HEK293 (cell line): ENCODE data around the gene SPRY1.

Experiments used
- CTCF ChIA-PET: fragments of 350-600 bp; formaldehyde crosslinking; extraction: SDS; loops from one replicate; lab custom pipeline; 2021; ENCODE audit warnings: antibody characterized with exemption; lab: Yijun Ruan, JAX
- POLR2A ChIA-PET: fragments of 300-600 bp; formaldehyde crosslinking; extraction: SDS; loops from one replicate; lab custom pipeline; 2020; ENCODE audit warnings: antibody characterized with exemption, inconsistent platforms; lab: Yijun Ruan, JAX
- H3K27ac ChIP-seq: fragments of 200-500 bp; sonication (Bioruptor generic); 2 replicates; pipeline ENCODE4 v1.5.1; 2014; ENCODE audit warnings: low read depth, low read length, control low read depth, inconsistent platforms; ENCODE audit errors: extremely low read depth
- H3K36me3 ChIP-seq, 2 experiments: fragments of 200-500 bp in 1 of 2; sonication (Bioruptor generic) in 1 of 2; 1 replicate in 1 of 2; 2 replicates in 1 of 2; pipeline ENCODE4 v1.5.1; 2014 to 2017; ENCODE audit warnings: inconsistent platforms in 2 of 2, low read length in 2 of 2; ENCODE audit not compliant: control insufficient read depth in 2 of 2, insufficient read depth in 1 of 2
- H3K4me1 ChIP-seq: fragments of 200-500 bp; sonication (Bioruptor generic); 2 replicates; pipeline ENCODE4 v1.5.1; 2014; ENCODE audit warnings: mild to moderate bottlenecking, low read length, inconsistent platforms; ENCODE audit not compliant: control insufficient read depth, insufficient read depth
- H3K4me3 ChIP-seq: 2 replicates; pipeline ENCODE4 v1.5.1; 2011; ENCODE audit warnings: low read depth, mild to moderate bottlenecking, control low read depth, low read length, moderate library complexity
- H3K9me3 ChIP-seq: fragments of 200-500 bp; sonication (Bioruptor generic); 2 replicates; pipeline ENCODE4 v1.5.1; 2014; ENCODE audit warnings: low read depth, low read length, inconsistent platforms; ENCODE audit not compliant: control insufficient read depth, insufficient read depth
- BCL11A ChIP-seq: fragments of 450-650 bp; formaldehyde crosslinking; IDR thresholded peaks from 2 replicates; pipeline ENCODE4 v1.5.1; 2016; ENCODE audit warnings: low read depth, missing biosample characterization, missing genetic modification characterization
- EGR2 ChIP-seq: fragments of 450-650 bp; formaldehyde crosslinking; IDR thresholded peaks from 2 replicates; pipeline ENCODE4 v1.5.1; 2016; ENCODE audit warnings: low read depth, missing biosample characterization, missing genetic modification characterization
- KLF1 ChIP-seq: fragments of 450-650 bp; formaldehyde crosslinking; IDR thresholded peaks from 2 replicates; pipeline ENCODE4 v1.5.1; 2016; ENCODE audit warnings: missing biosample characterization, missing genetic modification characterization
- OSR2 ChIP-seq: fragments of 450-650 bp; formaldehyde crosslinking; IDR thresholded peaks from 2 replicates; pipeline ENCODE4 v1.5.1; 2016; ENCODE audit warnings: missing biosample characterization, missing genetic modification characterization
- SCRT2 ChIP-seq: fragments of 450-650 bp; formaldehyde crosslinking; IDR thresholded peaks from 2 replicates; pipeline ENCODE4 v1.5.1; 2016; ENCODE audit warnings: missing biosample characterization, missing genetic modification characterization
- SP7 ChIP-seq: fragments of 450-650 bp; formaldehyde crosslinking; IDR thresholded peaks from 2 replicates; pipeline ENCODE4 v1.5.1; 2016; ENCODE audit warnings: missing biosample characterization, missing genetic modification characterization
- YY2 ChIP-seq: fragments of 450-650 bp; formaldehyde crosslinking; IDR thresholded peaks from 2 replicates; pipeline ENCODE4 v1.5.1; 2016; ENCODE audit warnings: missing biosample characterization, missing genetic modification characterization
- ZBTB17 ChIP-seq: fragments of 450-650 bp; formaldehyde crosslinking; IDR thresholded peaks from 2 replicates; pipeline ENCODE4 v1.5.1; 2016; ENCODE audit warnings: missing biosample characterization, missing genetic modification characterization
- ZBTB7A ChIP-seq: fragments of 450-650 bp; formaldehyde crosslinking; IDR thresholded peaks from 2 replicates; pipeline ENCODE4 v1.5.1; 2016; ENCODE audit warnings: low read depth, missing biosample characterization, missing genetic modification characterization
- ZNF121 ChIP-seq: fragments of 450-650 bp; formaldehyde crosslinking; IDR thresholded peaks from 2 replicates; pipeline ENCODE4 v1.5.1; 2016; ENCODE audit warnings: missing biosample characterization, missing genetic modification characterization
- ZNF140 ChIP-seq: fragments of 450-650 bp; formaldehyde crosslinking; IDR thresholded peaks from 2 replicates; pipeline ENCODE4 v1.5.1; 2016; ENCODE audit warnings: missing biosample characterization, missing genetic modification characterization
- ZNF146 ChIP-seq: fragments of 450-650 bp; formaldehyde crosslinking; IDR thresholded peaks from 2 replicates; pipeline ENCODE4 v1.5.1; 2016; ENCODE audit warnings: missing biosample characterization, missing genetic modification characterization
- ZNF16 ChIP-seq: fragments of 450-650 bp; formaldehyde crosslinking; IDR thresholded peaks from 2 replicates; pipeline ENCODE4 v1.5.1; 2016; ENCODE audit warnings: low read depth, missing biosample characterization, missing genetic modification characterization
- ZNF174 ChIP-seq: fragments of 450-650 bp; formaldehyde crosslinking; IDR thresholded peaks from 2 replicates; pipeline ENCODE4 v1.5.0; 2017; ENCODE audit warnings: missing biosample characterization, mild to moderate bottlenecking, missing genetic modification characterization
- ZNF184 ChIP-seq: fragments of 450-650 bp; IDR thresholded peaks from 2 replicates; pipeline ENCODE4 v1.5.1; 2018; ENCODE audit warnings: missing biosample characterization, mild to moderate bottlenecking, missing genetic modification characterization
- ZNF366 ChIP-seq: fragments of 450-650 bp; formaldehyde crosslinking; conservative IDR thresholded peaks from 2 replicates; pipeline ENCODE4 v1.5.1; 2016; ENCODE audit warnings: missing biosample characterization, missing genetic modification characterization
- ZNF394 ChIP-seq: fragments of 450-650 bp; formaldehyde crosslinking; IDR thresholded peaks from 2 replicates; pipeline ENCODE4 v1.5.1; 2016; ENCODE audit warnings: missing biosample characterization, missing genetic modification characterization, mild to moderate bottlenecking, moderate library complexity, borderline replicate concordance
- ZNF404 ChIP-seq: fragments of 450-650 bp; formaldehyde crosslinking; IDR thresholded peaks from 2 replicates; pipeline ENCODE4 v1.5.1; 2017; ENCODE audit warnings: missing biosample characterization, missing genetic modification characterization
- ZNF510 ChIP-seq: fragments of 450-650 bp; formaldehyde crosslinking; IDR thresholded peaks from 2 replicates; pipeline ENCODE4 v1.5.1; 2018; ENCODE audit warnings: mild to moderate bottlenecking, missing genetic modification characterization, missing biosample characterization; ENCODE audit not compliant: insufficient replicate concordance
- ZNF629 ChIP-seq: fragments of 450-650 bp; formaldehyde crosslinking; IDR thresholded peaks from 2 replicates; pipeline ENCODE4 v1.5.1; 2017; ENCODE audit warnings: missing biosample characterization, missing genetic modification characterization
- ZNF660 ChIP-seq: fragments of 450-650 bp; IDR thresholded peaks from 2 replicates; pipeline ENCODE4 v1.5.1; 2018; ENCODE audit warnings: missing biosample characterization, mild to moderate bottlenecking, missing genetic modification characterization
- ZNF707 ChIP-seq: fragments of 450-650 bp; formaldehyde crosslinking; IDR thresholded peaks from 2 replicates; pipeline ENCODE4 v1.5.1; 2016; ENCODE audit warnings: missing biosample characterization, missing genetic modification characterization
- ZSCAN23 ChIP-seq: fragments of 450-650 bp; formaldehyde crosslinking; IDR thresholded peaks from 2 replicates; pipeline ENCODE4 v1.5.1; 2016; ENCODE audit warnings: missing biosample characterization, missing genetic modification characterization
- ZSCAN30 ChIP-seq: fragments of 450-650 bp; IDR thresholded peaks from 2 replicates; pipeline ENCODE4 v1.5.1; 2018; ENCODE audit warnings: missing biosample characterization, mild to moderate bottlenecking, missing genetic modification characterization, moderate library complexity
- TF ChIP-seq, protein P1 (sequence below): fragments of 450-650 bp; formaldehyde crosslinking; IDR thresholded peaks from 2 replicates; pipeline ENCODE4 v1.5.1; 2017; ENCODE audit warnings: missing biosample characterization, missing genetic modification characterization
- TF ChIP-seq, protein P2 (sequence below): fragments of 450-650 bp; formaldehyde crosslinking; IDR thresholded peaks from 2 replicates; pipeline ENCODE4 v1.5.1; 2016; ENCODE audit warnings: missing biosample characterization, missing genetic modification characterization
- TF ChIP-seq, protein P3 (sequence below): fragments of 450-650 bp; formaldehyde crosslinking; IDR thresholded peaks from 2 replicates; pipeline ENCODE4 v1.5.0; 2017; ENCODE audit warnings: missing biosample characterization, missing genetic modification characterization, borderline replicate concordance
- TF ChIP-seq, protein P4 (sequence below): fragments of 450-650 bp; formaldehyde crosslinking; IDR thresholded peaks from 2 replicates; pipeline ENCODE4 v1.5.1; 2016; ENCODE audit warnings: missing biosample characterization, missing genetic modification characterization
- TF ChIP-seq, protein P5 (sequence below): fragments of 450-650 bp; formaldehyde crosslinking; IDR thresholded peaks from 2 replicates; pipeline ENCODE4 v1.5.1; 2017; ENCODE audit warnings: missing biosample characterization, missing genetic modification characterization
- TF ChIP-seq, protein P6 (sequence below): fragments of 450-650 bp; formaldehyde crosslinking; IDR thresholded peaks from 2 replicates; pipeline ENCODE4 v1.5.1; 2016; ENCODE audit warnings: missing biosample characterization, missing genetic modification characterization

SPRY1 gene

DNA sequence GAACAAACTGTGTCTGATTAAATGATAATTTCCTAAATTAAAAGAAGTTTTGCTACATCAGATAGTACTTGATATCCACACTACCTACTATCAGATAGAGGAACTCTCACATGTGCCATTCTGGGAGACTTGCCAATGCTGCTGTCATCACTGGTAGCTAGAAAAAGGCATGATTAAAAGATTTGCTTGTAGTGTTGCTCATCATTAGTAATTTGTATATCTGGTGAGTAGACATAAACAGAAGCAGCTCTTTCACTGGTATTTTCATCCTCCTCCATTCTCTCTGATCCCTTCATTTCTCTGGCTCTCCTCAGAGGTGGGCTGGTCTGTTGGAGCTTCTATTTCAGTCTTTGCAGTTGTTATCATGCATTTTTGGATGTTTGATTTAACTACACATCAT lies 56.0 kb downstream of the SPRY1 start:
- H3K4me3 ChIP-seq, result no peak overlapping the region
- no peak overlapping the region for H3K27ac ChIP-seq
- H3K4me1 ChIP-seq, result peaks cover 8% of the 10 kb centered on the region
- H3K36me3 ChIP-seq, result no peaks in the 10 kb centered on the region
- ChIA-PET CTCF (interaction anchor here (0.5 to 0.6 kb wide), 2 partner anchors 72 to 320 kb away, joined by 4 to 7 read pairs; no protein-coding TSS in a partner anchor), POLR2A (interaction anchor here (0.9 kb wide), 1 partner anchor 56 kb away, joined by 4 read pairs; the partner anchor contains the start of gene SPRY1)
- H3K9me3 ChIP-seq, result no peaks in the 10 kb centered on the region
- no peak for TF ChIP-seq EGR2 (tag by site-specific recombination)
- TF ChIP-seq ZNF174 (tag by site-specific recombination), result no peak
- TF ChIP-seq ZNF660 (tag by site-specific recombination), result 0 out of 2 replicates have a peak, but pooled peaks have one; percentile 12
- TF ChIP-seq ZNF16 (tag by site-specific recombination), result no peak
- peak; percentile 45; the same call in 1 of the 2 replicates for TF ChIP-seq SP7 (tag by site-specific recombination)
- no peak for TF ChIP-seq BCL11A (tag by site-specific recombination)
- TF ChIP-seq, protein P1, sequence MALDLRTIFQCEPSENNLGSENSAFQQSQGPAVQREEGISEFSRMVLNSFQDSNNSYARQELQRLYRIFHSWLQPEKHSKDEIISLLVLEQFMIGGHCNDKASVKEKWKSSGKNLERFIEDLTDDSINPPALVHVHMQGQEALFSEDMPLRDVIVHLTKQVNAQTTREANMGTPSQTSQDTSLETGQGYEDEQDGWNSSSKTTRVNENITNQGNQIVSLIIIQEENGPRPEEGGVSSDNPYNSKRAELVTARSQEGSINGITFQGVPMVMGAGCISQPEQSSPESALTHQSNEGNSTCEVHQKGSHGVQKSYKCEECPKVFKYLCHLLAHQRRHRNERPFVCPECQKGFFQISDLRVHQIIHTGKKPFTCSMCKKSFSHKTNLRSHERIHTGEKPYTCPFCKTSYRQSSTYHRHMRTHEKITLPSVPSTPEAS (tag by site-specific recombination), result no peak
- 0 out of 2 replicates have a peak, but pooled peaks have one; percentile 13 for TF ChIP-seq ZNF629 (tag by site-specific recombination)
- TF ChIP-seq ZNF394 (tag by site-specific recombination), result no peak
- peak; percentile 60 for TF ChIP-seq ZNF366 (tag by site-specific recombination)
- no peak for TF ChIP-seq SCRT2 (tag by site-specific recombination)
- no peak for TF ChIP-seq ZNF121 (tag by site-specific recombination)
- no peak for TF ChIP-seq ZSCAN30 (tag by site-specific recombination)
- TF ChIP-seq, protein P2, sequence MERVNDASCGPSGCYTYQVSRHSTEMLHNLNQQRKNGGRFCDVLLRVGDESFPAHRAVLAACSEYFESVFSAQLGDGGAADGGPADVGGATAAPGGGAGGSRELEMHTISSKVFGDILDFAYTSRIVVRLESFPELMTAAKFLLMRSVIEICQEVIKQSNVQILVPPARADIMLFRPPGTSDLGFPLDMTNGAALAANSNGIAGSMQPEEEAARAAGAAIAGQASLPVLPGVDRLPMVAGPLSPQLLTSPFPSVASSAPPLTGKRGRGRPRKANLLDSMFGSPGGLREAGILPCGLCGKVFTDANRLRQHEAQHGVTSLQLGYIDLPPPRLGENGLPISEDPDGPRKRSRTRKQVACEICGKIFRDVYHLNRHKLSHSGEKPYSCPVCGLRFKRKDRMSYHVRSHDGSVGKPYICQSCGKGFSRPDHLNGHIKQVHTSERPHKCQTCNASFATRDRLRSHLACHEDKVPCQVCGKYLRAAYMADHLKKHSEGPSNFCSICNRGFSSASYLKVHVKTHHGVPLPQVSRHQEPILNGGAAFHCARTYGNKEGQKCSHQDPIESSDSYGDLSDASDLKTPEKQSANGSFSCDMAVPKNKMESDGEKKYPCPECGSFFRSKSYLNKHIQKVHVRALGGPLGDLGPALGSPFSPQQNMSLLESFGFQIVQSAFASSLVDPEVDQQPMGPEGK (tag by site-specific recombination), result no peak
- TF ChIP-seq ZNF510, result no peak
- TF ChIP-seq ZNF707, result no peak
- TF ChIP-seq ZNF140 (tag by site-specific recombination), result no peak
- no peak for TF ChIP-seq ZNF184
- TF ChIP-seq ZBTB7A, result no peak
- TF ChIP-seq ZNF404 (tag by site-specific recombination), result no peak
- TF ChIP-seq, protein P3, sequence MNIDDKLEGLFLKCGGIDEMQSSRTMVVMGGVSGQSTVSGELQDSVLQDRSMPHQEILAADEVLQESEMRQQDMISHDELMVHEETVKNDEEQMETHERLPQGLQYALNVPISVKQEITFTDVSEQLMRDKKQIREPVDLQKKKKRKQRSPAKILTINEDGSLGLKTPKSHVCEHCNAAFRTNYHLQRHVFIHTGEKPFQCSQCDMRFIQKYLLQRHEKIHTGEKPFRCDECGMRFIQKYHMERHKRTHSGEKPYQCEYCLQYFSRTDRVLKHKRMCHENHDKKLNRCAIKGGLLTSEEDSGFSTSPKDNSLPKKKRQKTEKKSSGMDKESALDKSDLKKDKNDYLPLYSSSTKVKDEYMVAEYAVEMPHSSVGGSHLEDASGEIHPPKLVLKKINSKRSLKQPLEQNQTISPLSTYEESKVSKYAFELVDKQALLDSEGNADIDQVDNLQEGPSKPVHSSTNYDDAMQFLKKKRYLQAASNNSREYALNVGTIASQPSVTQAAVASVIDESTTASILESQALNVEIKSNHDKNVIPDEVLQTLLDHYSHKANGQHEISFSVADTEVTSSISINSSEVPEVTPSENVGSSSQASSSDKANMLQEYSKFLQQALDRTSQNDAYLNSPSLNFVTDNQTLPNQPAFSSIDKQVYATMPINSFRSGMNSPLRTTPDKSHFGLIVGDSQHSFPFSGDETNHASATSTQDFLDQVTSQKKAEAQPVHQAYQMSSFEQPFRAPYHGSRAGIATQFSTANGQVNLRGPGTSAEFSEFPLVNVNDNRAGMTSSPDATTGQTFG (tag by site-specific recombination), result no peak
- TF ChIP-seq ZBTB17 (tag by site-specific recombination), result peak; percentile 53
- no peak for TF ChIP-seq KLF1 (tag by site-specific recombination)
- TF ChIP-seq, protein P4, sequence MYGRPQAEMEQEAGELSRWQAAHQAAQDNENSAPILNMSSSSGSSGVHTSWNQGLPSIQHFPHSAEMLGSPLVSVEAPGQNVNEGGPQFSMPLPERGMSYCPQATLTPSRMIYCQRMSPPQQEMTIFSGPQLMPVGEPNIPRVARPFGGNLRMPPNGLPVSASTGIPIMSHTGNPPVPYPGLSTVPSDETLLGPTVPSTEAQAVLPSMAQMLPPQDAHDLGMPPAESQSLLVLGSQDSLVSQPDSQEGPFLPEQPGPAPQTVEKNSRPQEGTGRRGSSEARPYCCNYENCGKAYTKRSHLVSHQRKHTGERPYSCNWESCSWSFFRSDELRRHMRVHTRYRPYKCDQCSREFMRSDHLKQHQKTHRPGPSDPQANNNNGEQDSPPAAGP (tag by site-specific recombination), result no peak
- TF ChIP-seq ZSCAN23 (tag by site-specific recombination), result no peak
- TF ChIP-seq, protein P5, sequence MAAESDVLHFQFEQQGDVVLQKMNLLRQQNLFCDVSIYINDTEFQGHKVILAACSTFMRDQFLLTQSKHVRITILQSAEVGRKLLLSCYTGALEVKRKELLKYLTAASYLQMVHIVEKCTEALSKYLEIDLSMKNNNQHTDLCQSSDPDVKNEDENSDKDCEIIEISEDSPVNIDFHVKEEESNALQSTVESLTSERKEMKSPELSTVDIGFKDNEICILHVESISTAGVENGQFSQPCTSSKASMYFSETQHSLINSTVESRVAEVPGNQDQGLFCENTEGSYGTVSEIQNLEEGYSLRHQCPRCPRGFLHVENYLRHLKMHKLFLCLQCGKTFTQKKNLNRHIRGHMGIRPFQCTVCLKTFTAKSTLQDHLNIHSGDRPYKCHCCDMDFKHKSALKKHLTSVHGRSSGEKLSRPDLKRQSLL (tag by site-specific recombination), result no peak
- TF ChIP-seq, protein P6, sequence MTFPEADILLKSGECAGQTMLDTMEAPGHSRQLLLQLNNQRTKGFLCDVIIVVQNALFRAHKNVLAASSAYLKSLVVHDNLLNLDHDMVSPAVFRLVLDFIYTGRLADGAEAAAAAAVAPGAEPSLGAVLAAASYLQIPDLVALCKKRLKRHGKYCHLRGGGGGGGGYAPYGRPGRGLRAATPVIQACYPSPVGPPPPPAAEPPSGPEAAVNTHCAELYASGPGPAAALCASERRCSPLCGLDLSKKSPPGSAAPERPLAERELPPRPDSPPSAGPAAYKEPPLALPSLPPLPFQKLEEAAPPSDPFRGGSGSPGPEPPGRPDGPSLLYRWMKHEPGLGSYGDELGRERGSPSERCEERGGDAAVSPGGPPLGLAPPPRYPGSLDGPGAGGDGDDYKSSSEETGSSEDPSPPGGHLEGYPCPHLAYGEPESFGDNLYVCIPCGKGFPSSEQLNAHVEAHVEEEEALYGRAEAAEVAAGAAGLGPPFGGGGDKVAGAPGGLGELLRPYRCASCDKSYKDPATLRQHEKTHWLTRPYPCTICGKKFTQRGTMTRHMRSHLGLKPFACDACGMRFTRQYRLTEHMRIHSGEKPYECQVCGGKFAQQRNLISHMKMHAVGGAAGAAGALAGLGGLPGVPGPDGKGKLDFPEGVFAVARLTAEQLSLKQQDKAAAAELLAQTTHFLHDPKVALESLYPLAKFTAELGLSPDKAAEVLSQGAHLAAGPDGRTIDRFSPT (tag by site-specific recombination), result no peak
- peak; percentile 79 for TF ChIP-seq OSR2
- no peak for TF ChIP-seq ZNF146 (tag by site-specific recombination)
- no peak for TF ChIP-seq YY2 (tag by site-specific recombination)
